GM18507 (cell line): ENCODE results near the gene THAP12.
A peak's percentile ranks its signal among the peaks of the same experiment; 100 is the strongest.
"Not testable (repeated sequence)": the region's sequence is repeated elsewhere in the genome, so short reads cannot be mapped to it uniquely, and the experiment has no call there.

Experiments
- DNase-seq: peaks from one replicate; pipeline ENCODE4 v3.0.0; 2011; ENCODE audit warnings: low read depth; ENCODE audit not compliant: insufficient read length; ENCODE audit errors: extremely low spot score
- FAIRE-seq: peaks from 2 replicates; lab custom pipeline; 2011; peaks lifted over from hg19 to GRCh38; lab: Jason Lieb, UNC

THAP12 gene, protein sequence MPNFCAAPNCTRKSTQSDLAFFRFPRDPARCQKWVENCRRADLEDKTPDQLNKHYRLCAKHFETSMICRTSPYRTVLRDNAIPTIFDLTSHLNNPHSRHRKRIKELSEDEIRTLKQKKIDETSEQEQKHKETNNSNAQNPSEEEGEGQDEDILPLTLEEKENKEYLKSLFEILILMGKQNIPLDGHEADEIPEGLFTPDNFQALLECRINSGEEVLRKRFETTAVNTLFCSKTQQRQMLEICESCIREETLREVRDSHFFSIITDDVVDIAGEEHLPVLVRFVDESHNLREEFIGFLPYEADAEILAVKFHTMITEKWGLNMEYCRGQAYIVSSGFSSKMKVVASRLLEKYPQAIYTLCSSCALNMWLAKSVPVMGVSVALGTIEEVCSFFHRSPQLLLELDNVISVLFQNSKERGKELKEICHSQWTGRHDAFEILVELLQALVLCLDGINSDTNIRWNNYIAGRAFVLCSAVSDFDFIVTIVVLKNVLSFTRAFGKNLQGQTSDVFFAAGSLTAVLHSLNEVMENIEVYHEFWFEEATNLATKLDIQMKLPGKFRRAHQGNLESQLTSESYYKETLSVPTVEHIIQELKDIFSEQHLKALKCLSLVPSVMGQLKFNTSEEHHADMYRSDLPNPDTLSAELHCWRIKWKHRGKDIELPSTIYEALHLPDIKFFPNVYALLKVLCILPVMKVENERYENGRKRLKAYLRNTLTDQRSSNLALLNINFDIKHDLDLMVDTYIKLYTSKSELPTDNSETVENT

GRCh38 chr11:76380977-76381719, at the start of gene THAP12, which contains the start of gene GVQW3:
TSS of gene THAP12 (minus strand) at chr11:76381132. CDS start at chr11:76380836, 296 bp downstream.
TSS of gene GVQW3 (plus strand) at chr11:76381323. CDS start at chr11:76381829, 506 bp downstream.
- DNase-seq = peak; percentile 95
- FAIRE-seq = peak; percentile 93

DNA sequence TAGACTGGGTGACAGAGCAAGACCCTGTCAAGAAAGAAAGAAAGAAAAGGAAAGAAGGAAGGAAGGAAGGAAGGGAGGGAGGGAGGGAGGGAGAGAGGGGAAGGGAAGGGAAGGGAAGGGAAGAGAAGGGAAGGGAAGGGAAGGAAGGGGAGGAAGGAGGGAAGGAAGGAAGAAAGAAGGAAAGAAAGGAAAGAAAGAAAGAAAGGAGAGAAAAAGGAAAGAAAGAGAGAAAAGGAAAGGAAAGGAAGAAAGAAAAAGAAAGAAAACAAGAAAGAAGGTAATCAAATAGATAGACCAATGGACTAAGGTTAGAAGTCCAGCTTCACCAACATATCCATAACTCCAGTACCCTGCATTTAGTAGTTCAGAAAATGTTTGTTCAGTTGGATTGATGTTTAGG, 45.7 kb upstream of the THAP12 start:
- FAIRE-seq = no peak
- no peak for DNase-seq

DNA sequence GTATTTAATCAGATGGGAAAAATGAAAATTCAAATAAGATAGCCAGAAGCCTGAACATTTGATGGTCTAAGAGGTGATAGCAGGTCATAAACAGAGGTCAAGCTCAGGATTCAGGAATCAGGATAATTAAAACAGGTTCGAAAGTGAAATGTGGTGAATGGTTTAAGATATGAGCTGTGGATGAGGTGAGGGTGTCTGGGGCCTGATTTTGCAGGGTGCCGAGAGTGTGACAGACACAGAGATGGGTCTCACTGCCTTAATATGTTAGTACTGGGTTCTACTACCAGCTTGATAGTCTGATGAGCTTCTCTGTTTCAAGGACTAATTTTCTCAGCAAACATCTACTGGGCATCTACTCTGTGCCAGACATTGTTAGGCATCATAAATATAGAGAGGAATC, 44.0 kb upstream of the THAP12 start:
- FAIRE-seq (no peak), DNase-seq (no peak)

GRCh38 chr11:76424379-76424778, 43.4 kb upstream of the THAP12 start:
- DNase-seq (no peak), FAIRE-seq (peak; percentile 73)

DNA sequence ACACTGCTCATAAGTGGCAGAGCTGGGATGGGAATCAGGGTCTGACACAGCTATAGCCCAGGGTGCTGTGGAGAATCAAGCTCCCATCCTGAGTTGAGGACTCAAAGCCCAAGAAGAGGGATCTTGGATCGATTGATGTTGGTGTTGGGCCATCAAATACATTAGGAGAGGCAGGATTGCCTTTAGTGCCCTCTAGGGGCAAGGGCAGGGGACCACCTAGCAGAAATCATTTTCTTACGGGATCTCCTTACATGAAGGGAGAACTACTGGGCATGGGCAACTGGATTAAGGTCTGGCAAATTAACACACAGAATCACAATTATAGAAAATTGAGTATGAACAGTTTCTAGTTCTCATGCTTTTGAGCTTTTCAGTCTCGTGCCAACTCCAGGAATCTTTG, 39.0 kb upstream of the THAP12 start:
- peak; percentile 12 for DNase-seq
- FAIRE-seq = no peak

DNA sequence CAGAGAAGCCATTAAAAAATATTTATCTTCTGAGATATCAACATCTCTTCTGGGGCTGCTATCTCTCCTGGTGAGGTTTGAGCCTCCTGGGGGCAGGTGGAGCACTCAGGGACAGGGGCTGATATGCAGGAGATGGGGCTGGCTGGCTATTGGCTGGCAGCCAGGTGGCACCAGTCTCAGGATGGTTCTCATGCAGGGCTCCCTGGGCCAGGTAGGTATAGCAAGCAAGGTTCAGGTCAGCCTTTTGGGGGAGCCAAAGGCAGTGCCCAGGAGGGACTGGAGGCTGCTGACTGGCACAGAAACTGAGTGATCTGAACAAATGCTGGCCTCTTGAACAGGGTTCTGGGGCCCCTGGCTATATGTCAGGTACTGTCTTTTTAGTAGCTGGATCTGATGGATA, 34.1 kb upstream of the THAP12 start:
- FAIRE-seq (no peak), DNase-seq (no peak)

- DNase-seq (no peak), FAIRE-seq (no peak)
Measured at GRCh38 chr11:76410851-76411357, 30.0 kb upstream of the THAP12 start.

GRCh38 chr11:76408171-76408965, 27.4 kb upstream of the THAP12 start:
- FAIRE-seq (no peak), DNase-seq (no peak)

DNA sequence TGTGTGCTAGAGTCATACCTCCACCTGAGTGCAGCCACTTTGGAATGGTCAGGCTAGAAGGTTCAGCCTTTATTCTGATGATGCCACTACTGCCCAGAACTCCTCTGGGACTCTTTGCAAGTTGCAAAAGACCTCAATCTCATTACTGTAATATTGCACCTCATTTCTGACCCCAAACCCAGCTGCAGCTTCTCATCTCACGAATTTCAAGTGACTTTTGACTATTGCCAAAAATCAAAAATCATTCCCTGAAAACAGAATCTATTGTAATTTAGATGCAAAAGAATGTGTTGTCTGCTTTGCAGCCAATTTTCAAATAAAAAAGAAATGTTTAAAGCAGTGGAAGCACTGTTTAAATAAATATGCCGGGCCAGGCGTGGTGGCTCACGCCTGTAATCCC, 25.4 kb upstream of the THAP12 start:
- FAIRE-seq (no peak), DNase-seq (no peak)

- DNase-seq, FAIRE-seq: not testable (repeated sequence)
Measured at GRCh38 chr11:76401484-76401883, 20.6 kb upstream of the THAP12 start.

DNA sequence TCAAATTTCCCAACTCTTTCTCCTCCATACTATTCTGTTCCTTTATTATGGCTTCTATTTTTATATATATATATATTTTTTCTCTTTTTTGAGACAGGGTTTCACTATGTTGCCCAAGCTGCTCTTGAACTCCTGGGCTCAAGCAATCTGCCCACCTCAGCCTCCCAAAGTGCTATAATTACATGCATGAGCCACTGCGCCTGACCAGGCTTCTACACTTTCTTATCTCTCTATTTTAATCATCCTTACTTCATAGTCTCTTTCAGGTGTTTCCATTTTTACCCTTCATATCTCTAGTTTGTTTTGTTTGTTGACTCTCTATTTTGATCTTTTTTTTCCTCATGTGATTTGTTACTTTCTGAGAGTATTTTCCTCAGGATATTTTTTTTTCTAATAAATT, 20.0 kb upstream of the THAP12 start:
- FAIRE-seq = no peak
- no peak for DNase-seq

DNA sequence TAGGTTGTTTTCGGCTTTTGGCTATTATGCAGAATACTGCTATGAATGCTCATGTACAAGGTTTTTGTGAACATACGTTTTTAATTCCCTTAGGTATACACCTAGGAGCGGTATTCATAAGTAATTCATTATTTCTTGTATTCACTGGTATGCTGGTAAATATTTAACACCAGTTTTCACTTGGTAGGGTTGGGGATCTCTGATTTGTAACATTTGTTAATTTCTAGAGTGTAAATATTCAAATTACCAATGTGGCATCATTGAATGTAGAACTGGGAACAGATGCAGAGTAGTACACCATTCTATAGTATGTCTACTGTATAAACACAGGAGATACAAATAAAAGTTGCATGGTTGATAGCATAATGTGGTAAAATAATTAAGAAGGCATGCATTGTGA, 16.5 kb upstream of the THAP12 start:
- peak; percentile 28 for DNase-seq
- FAIRE-seq = peak; percentile 62

GRCh38 chr11:76395296-76395695, 14.4 kb upstream of the THAP12 start:
- no peak for FAIRE-seq
- no peak for DNase-seq

DNA sequence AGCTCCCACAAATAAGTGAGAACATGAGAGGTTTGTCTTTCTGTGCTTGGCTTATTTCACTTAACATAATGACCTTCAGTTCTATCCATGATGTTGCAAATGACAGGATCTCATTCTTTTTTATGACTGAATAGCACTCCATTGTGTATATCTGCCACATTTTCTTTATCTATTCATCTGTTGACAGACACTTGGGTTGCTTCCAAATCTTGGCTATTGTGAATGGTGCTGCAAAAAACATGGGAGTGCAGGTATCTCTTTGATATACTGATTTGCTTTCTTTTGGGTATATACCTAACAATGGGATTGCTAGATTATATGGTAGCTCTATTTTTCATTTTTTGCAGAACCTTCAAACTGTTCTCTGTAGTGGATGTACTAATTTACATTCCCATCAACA, 13.5 kb upstream of the THAP12 start:
- DNase-seq (no peak), FAIRE-seq (no peak)

DNA sequence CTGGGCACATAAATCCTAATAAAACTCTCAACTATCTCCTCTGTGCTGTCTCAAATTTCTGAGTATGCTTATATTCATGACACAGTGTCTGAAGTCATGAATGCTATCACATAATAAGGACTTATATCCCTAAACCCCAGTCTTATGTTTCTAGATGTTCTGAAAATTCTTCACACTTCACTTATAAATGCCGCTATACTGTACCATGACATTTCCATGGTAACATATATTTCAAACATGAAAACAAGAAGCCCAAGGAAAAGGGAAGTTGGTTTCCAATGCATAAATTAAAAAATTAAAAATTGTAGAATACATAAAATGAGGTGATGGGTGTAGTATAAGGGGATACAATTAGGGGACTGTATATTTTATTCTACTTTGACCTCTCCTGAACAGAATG, 11.9 kb upstream of the THAP12 start:
- FAIRE-seq (no peak), DNase-seq (no peak)

DNA sequence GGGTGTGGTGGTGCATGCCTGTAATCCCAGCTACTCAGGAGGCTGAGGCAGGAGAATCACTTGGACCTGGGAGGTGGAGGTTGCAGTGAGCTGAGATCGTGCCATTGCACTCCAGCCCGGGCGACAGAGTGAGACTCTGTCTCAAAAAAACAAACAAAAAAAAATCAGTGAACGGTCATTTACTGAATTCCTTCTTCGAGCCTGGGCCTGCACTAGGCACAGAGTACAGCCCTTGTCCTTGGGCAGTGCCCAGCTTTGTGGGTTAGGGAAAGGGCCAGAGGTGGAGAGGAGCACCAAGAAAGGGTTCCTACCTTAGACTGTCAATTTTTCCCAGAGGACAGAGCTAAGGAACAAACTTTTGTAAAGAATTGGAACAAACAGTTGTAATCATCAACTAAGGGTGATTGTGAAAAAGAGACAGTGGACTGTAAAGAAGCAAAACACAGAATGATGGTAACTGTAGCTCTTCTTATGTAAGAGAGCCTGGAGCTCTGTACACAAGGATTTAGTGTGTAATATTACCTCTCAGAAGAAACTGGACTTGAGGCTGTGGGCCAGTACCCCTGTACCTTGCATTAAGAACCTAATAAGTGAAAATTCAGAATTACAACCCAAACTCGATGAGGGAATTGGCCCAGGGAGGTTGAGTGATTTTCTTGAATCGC, 11.0 kb upstream of the THAP12 start:
- FAIRE-seq = no peak
- no peak for DNase-seq

- DNase-seq (no peak), FAIRE-seq (no peak)
Measured at GRCh38 chr11:76391021-76391420, 10.1 kb upstream of the THAP12 start.

DNA sequence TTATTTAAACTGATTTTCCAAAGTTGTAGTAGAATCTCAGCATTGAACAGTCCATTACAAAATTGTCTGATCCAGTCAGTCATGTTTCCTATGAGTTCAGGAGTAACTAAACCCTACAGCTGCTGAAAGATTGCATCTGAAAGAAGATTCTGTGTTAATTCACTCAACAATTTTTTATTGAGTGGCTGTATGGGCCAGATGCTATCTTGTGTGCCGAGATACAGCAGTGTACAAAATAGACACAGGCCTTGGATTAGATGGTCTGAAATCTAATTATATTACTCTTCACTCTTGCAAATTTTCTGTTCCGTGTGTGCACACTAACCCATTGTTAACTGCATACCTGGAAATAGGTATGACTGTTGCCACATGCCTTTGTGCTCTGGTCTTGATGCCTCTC, 7.5 kb upstream of the THAP12 start:
- FAIRE-seq (no peak), DNase-seq (no peak)

- no peak for DNase-seq
- no peak for FAIRE-seq
Measured at GRCh38 chr11:76385903-76386302, 5.0 kb upstream of the THAP12 start.
